ENCODE measurements around the gene ASTN2. TPM values are rescaled to one million over a fixed set of nuclear protein-coding genes. Genes with fewer than 3 reads are reported as not detected.
A peak's percentile ranks its signal among the peaks of the same experiment; 100 is the strongest.

ASTN2 gene
- polyA plus RNA-seq, 1 donor from 2014 or later: 6.8 TPM

DNA sequence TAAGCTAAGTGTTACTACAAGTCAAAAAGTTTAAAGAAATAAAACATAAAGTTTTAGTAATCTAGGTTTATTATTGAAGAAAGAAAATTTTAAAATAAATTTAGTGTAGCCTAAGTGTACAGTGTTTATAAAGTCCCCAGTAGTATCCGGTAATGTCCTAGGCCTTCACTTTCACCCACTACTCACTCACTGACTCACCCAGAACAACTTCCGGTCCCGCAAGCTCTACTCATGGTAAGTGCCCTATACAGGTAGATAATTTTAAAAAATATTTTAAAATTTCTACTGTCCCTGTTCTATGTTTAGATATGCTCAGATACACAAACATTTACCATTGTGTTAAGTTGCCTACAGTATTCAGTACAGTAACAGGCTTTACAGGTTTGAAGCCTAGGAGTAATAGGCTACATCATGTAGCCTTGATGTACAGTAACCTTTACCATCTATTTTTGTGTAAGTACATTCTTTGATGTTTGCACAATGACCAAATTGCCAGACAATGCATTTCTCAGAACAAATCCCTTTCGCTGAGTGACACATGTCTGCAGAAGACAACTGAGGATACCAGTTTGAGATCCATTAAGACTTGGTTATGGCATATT lies 474.1 kb downstream of the ASTN2 start:
- no peaks in the 10 kb centered on the region for H3K27me3 ChIP-seq (ENCODE audit: insufficient read depth, low read depth, low read length)
- H3K79me2 ChIP-seq (replicated peaks; ENCODE audit: insufficient read depth, low read length): no peaks in the 10 kb centered on the region
- H3K27ac ChIP-seq (ENCODE audit: low read length): no peak overlapping the region
- no peaks in the 10 kb centered on the region for H3K36me3 ChIP-seq (ENCODE audit: insufficient read depth, low read length)
- H3K9me3 ChIP-seq (ENCODE audit: low read length): no peaks in the 10 kb centered on the region
- no peaks in the 10 kb centered on the region for H4K20me1 ChIP-seq (ENCODE audit: insufficient read depth)
- no peak overlapping the region for H3K4me3 ChIP-seq (ENCODE audit: low read length)
- no peak for TF ChIP-seq EZH2 (IDR thresholded peaks at IDR 0.05; ENCODE audit: borderline replicate concordance, insufficient read depth, low read length, poor library complexity, severe bottlenecking)
- TF ChIP-seq RAD21 (conservative IDR thresholded peaks at IDR 0.05): no peak
- TF ChIP-seq SMC3 (conservative IDR thresholded peaks at IDR 0.05; ENCODE audit: poor library complexity): no peak
- peak; percentile 42 for TF ChIP-seq EP300 (conservative IDR thresholded peaks at IDR 0.05; ENCODE audit: poor library complexity, severe bottlenecking)
- no peak overlapping the region for H2AFZ ChIP-seq (ENCODE audit: low read depth, low read length)
- no peak overlapping the region for H3K4me2 ChIP-seq (ENCODE audit: low read length)
- H3K9me2 ChIP-seq (ENCODE audit: insufficient read depth, low read length): no peaks in the 10 kb centered on the region
- no peaks in the 10 kb centered on the region for H3F3A ChIP-seq (ENCODE audit: insufficient read depth, low read length, poor library complexity, severe bottlenecking)
- H3K9ac ChIP-seq (ENCODE audit: low read length): no peak overlapping the region

DNA sequence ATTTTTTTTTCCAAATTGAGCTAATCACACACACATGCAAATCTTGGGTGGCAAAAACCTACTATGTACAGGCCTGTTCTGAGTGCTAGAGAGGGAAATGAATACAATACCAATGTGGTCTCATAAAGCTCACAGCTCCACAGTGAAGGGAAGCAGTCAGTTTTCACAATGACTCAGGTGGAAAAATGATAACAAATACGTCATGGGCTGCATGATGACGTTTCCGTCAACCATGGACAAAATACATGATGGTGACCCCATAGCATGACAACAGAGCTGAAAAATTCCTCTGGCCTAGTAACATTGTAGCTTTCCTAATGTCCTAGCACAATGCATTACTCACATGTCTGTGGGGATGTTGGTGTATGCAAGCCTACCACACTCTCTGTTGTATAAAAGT lies 475.2 kb downstream of the ASTN2 start:
- H3K4me3 ChIP-seq (ENCODE audit: low read length): no peak overlapping the region
- H3K79me2 ChIP-seq (replicated peaks; ENCODE audit: insufficient read depth, low read length): no peaks in the 10 kb centered on the region
- H3K27me3 ChIP-seq (ENCODE audit: insufficient read depth, low read depth, low read length): no peaks in the 10 kb centered on the region
- H3K27ac ChIP-seq (ENCODE audit: low read length): no peak overlapping the region
- no peaks in the 10 kb centered on the region for H3K9me2 ChIP-seq (ENCODE audit: insufficient read depth, low read length)
- no peak overlapping the region for H3K4me2 ChIP-seq (ENCODE audit: low read length)
- no peak overlapping the region for H3K9ac ChIP-seq (ENCODE audit: low read length)
- no peak overlapping the region for H2AFZ ChIP-seq (ENCODE audit: low read depth, low read length)
- H4K20me1 ChIP-seq (ENCODE audit: insufficient read depth): no peaks in the 10 kb centered on the region
- TF ChIP-seq, protein P1, sequence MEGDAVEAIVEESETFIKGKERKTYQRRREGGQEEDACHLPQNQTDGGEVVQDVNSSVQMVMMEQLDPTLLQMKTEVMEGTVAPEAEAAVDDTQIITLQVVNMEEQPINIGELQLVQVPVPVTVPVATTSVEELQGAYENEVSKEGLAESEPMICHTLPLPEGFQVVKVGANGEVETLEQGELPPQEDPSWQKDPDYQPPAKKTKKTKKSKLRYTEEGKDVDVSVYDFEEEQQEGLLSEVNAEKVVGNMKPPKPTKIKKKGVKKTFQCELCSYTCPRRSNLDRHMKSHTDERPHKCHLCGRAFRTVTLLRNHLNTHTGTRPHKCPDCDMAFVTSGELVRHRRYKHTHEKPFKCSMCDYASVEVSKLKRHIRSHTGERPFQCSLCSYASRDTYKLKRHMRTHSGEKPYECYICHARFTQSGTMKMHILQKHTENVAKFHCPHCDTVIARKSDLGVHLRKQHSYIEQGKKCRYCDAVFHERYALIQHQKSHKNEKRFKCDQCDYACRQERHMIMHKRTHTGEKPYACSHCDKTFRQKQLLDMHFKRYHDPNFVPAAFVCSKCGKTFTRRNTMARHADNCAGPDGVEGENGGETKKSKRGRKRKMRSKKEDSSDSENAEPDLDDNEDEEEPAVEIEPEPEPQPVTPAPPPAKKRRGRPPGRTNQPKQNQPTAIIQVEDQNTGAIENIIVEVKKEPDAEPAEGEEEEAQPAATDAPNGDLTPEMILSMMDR (IDR thresholded peaks at IDR 0.05; ENCODE audit: poor library complexity, severe bottlenecking): no peak
- TF ChIP-seq EZH2 (IDR thresholded peaks at IDR 0.05; ENCODE audit: borderline replicate concordance, insufficient read depth, low read length, poor library complexity, severe bottlenecking): no peak
- no peak for TF ChIP-seq TAF1 (IDR thresholded peaks at IDR 0.05; ENCODE audit: low read depth)
- TF ChIP-seq SMC3 (conservative IDR thresholded peaks at IDR 0.05; ENCODE audit: poor library complexity): no peak
- TF ChIP-seq MXI1 (conservative IDR thresholded peaks at IDR 0.05; ENCODE audit: poor library complexity, severe bottlenecking): no peak
- no peak for TF ChIP-seq POLR2AphosphoS5 (IDR thresholded peaks at IDR 0.05)
- no peak for TF ChIP-seq EP300 (conservative IDR thresholded peaks at IDR 0.05; ENCODE audit: poor library complexity, severe bottlenecking)
- TF ChIP-seq, protein P2, sequence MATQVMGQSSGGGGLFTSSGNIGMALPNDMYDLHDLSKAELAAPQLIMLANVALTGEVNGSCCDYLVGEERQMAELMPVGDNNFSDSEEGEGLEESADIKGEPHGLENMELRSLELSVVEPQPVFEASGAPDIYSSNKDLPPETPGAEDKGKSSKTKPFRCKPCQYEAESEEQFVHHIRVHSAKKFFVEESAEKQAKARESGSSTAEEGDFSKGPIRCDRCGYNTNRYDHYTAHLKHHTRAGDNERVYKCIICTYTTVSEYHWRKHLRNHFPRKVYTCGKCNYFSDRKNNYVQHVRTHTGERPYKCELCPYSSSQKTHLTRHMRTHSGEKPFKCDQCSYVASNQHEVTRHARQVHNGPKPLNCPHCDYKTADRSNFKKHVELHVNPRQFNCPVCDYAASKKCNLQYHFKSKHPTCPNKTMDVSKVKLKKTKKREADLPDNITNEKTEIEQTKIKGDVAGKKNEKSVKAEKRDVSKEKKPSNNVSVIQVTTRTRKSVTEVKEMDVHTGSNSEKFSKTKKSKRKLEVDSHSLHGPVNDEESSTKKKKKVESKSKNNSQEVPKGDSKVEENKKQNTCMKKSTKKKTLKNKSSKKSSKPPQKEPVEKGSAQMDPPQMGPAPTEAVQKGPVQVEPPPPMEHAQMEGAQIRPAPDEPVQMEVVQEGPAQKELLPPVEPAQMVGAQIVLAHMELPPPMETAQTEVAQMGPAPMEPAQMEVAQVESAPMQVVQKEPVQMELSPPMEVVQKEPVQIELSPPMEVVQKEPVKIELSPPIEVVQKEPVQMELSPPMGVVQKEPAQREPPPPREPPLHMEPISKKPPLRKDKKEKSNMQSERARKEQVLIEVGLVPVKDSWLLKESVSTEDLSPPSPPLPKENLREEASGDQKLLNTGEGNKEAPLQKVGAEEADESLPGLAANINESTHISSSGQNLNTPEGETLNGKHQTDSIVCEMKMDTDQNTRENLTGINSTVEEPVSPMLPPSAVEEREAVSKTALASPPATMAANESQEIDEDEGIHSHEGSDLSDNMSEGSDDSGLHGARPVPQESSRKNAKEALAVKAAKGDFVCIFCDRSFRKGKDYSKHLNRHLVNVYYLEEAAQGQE (IDR thresholded peaks at IDR 0.05; ENCODE audit: borderline replicate concordance): no peak
- no peak for TF ChIP-seq RAD21 (conservative IDR thresholded peaks at IDR 0.05)
- no peaks in the 10 kb centered on the region for H3K36me3 ChIP-seq (ENCODE audit: insufficient read depth, low read length)
- H3K9me3 ChIP-seq (ENCODE audit: low read length): no peaks in the 10 kb centered on the region
- H3F3A ChIP-seq (ENCODE audit: insufficient read depth, low read length, poor library complexity, severe bottlenecking): no peaks in the 10 kb centered on the region
